Smooth muscle cell (in vitro differentiated cells): ENCODE results near the gene NSD1. TPM values are rescaled to one million over a fixed set of nuclear protein-coding genes. Genes with fewer than 3 reads are reported as not detected.

Source experiments
- DNase-seq: peaks from one replicate; lab custom pipeline; 2025; ENCODE audit not compliant: unreplicated experiment; lab: John Stamatoyannopoulos, UW
- H2AFZ ChIP-seq: fragments of 200-600 bp; sonication (generic); 2 replicates; pipeline ENCODE4 v1.6.0; 2016; ENCODE audit warnings: antibody characterized with exemption, low read depth, mild to moderate bottlenecking
- H3F3A ChIP-seq: fragments of 200-600 bp; sonication (generic); 2 replicates; pipeline ENCODE4 v1.6.0; 2017; ENCODE audit warnings: antibody characterized with exemption, low read depth
- H3K27ac ChIP-seq: fragments of 200-600 bp; sonication (generic); 2 replicates; pipeline ENCODE4 v1.5.1; 2016; ENCODE audit warnings: low read depth, mild to moderate bottlenecking
- H3K27me3 ChIP-seq: fragments of 200-600 bp; sonication (generic); 2 replicates; pipeline ENCODE4 v1.6.1; 2016; ENCODE audit warnings: low read depth, mild to moderate bottlenecking
- H3K36me3 ChIP-seq: fragments of 200-600 bp; sonication (generic); 2 replicates; pipeline ENCODE4 v1.5.1; 2016; ENCODE audit warnings: low read depth
- H3K4me1 ChIP-seq: fragments of 200-600 bp; sonication (generic); 2 replicates; pipeline ENCODE4 v1.5.1; 2016; ENCODE audit warnings: low read depth
- H3K4me2 ChIP-seq: fragments of 200-600 bp; sonication (generic); 2 replicates; pipeline ENCODE4 v1.6.0; 2016; ENCODE audit warnings: mild to moderate bottlenecking
- H3K4me3 ChIP-seq: fragments of 200-600 bp; sonication (generic); 2 replicates; pipeline ENCODE4 v1.5.1; 2016; ENCODE audit warnings: mild to moderate bottlenecking
- H3K79me2 ChIP-seq: fragments of 200-600 bp; sonication (generic); 2 replicates; pipeline ENCODE4 v1.6.0; 2016; ENCODE audit warnings: low read depth, mild to moderate bottlenecking
- H3K9ac ChIP-seq: fragments of 200-600 bp; sonication (generic); 2 replicates; pipeline ENCODE4 v1.6.0; 2016; ENCODE audit warnings: low read depth
- H3K9me3 ChIP-seq: fragments of 200-600 bp; sonication (generic); replicated peaks from 2 replicates; pipeline ENCODE4 v1.5.1; 2016; ENCODE audit warnings: low read depth
- H4K20me1 ChIP-seq: fragments of 200-600 bp; sonication (generic); 2 replicates; pipeline ENCODE4 v1.6.0; 2016; ENCODE audit warnings: low read depth
- WGBS: methylation state at CpG from one replicate; pipeline ENCODE4 v1.1.7; 2016; ENCODE audit warnings: low lambda C conversion rate; 5-methylcytosine and 5-hydroxymethylcytosine counted together
- polyA plus RNA-seq: library from polyadenylated mRNA; unstranded; fragments of >200 nt; fragmentation: Nextera tagmentation; extraction: Ambion mirVana; gene quantifications from 2 replicates; pipeline ENCODE4 v1.2.1, GENCODE V29; 2016
- total RNA-seq: library from RNA; depleted of rRNA; stranded (reverse); fragments of >200 nt; gene quantifications from 2 replicates; pipeline ENCODE4 v1.2.3, GENCODE V29; 2014
- TF ChIP-seq, protein P1 (sequence below): fragments of 200-600 bp; sonication (generic); IDR thresholded peaks from 2 replicates; pipeline ENCODE4 v1.5.1; 2017; ENCODE audit warnings: borderline replicate concordance, mild to moderate bottlenecking, antibody characterized with exemption; ENCODE audit not compliant: insufficient read depth, poor library complexity, severe bottlenecking

NSD1 gene
- total and polyA plus RNA-seq, 2 experiments from 2014 or later: 22.6 to 38.2 TPM

DNA sequence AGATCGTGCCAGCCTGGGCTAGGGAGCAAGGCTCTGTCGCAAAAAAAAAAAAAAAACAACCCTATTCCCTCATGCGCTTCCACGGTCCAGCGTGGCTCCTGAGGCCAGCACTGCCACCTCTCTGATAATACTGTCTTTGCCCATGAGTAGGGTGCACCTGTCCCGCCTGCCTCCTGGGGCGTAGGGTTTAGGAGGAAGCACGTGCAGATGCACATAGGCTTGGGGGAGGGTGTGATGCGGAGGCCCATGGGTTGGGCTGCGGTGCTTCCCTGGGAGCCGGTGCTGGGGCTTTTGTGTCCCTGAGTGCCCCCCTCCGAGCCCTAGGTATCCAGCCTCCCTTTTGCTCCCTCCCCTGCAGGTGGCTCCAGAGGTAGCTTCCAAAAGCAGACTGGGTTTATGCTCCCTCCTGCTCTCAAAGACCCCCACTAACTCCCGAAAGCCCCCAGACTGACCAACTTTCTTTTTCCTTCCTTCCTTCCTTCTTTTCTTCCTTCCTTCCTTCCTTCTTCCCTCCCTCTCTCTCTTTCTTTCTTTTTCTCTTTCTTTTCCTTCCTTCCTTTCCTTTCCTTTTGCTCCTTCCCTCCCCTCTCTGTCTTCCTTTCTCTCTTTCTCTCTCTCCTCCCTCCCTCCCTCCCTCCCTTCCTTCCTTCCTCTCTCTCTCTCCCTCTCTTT lies 34.0 kb upstream of the NSD1 start:
- Histone ChIP-seq H3K36me3 (no peaks in the 10 kb centered on the region), H3K9ac (no peak overlapping the region), H2AFZ (no peak overlapping the region), H3K27ac (no peak overlapping the region), H4K20me1 (no peaks in the 10 kb centered on the region), H3K4me2 (no peak overlapping the region), H3F3A (no peaks in the 10 kb centered on the region), H3K27me3 (no peaks in the 10 kb centered on the region), H3K9me3 (no peaks in the 10 kb centered on the region), H3K4me3 (no peak overlapping the region), H3K4me1 (peaks cover 3% of the 10 kb centered on the region), H3K79me2 (no peaks in the 10 kb centered on the region)
- no peak for DNase-seq
- TF ChIP-seq, protein P1, sequence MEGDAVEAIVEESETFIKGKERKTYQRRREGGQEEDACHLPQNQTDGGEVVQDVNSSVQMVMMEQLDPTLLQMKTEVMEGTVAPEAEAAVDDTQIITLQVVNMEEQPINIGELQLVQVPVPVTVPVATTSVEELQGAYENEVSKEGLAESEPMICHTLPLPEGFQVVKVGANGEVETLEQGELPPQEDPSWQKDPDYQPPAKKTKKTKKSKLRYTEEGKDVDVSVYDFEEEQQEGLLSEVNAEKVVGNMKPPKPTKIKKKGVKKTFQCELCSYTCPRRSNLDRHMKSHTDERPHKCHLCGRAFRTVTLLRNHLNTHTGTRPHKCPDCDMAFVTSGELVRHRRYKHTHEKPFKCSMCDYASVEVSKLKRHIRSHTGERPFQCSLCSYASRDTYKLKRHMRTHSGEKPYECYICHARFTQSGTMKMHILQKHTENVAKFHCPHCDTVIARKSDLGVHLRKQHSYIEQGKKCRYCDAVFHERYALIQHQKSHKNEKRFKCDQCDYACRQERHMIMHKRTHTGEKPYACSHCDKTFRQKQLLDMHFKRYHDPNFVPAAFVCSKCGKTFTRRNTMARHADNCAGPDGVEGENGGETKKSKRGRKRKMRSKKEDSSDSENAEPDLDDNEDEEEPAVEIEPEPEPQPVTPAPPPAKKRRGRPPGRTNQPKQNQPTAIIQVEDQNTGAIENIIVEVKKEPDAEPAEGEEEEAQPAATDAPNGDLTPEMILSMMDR: no peak
- WGBS: 66% methylated on average over 13 of the region's 13 CpGs

DNA sequence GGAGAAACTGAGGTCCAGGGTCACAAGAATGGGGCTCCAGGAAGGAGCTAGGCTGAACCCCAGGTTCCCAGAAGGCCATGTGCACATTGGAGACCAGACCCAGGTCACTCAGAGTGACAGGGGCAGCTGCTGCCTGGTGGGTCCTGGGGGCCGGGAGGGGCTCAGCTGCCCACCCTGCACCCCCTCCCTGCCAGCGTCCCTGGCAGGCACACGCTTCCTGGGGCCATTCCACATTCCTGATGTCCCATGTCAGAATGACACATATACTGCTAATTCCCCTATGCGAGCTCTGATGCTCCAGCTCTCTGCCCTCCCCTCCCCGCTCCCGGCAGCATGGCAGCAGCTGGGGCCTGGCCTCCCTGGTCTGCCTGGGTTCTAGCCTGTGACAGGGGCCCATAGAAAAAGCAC lies 32.9 kb upstream of the NSD1 start:
- no peaks in the 10 kb centered on the region for H3F3A ChIP-seq
- no peak overlapping the region for H3K4me2 ChIP-seq
- H3K4me3 ChIP-seq: no peak overlapping the region
- no peak overlapping the region for H3K9ac ChIP-seq
- TF ChIP-seq, protein P1: no peak
- H3K27ac ChIP-seq: no peak overlapping the region
- H4K20me1 ChIP-seq: no peaks in the 10 kb centered on the region
- no peak overlapping the region for H2AFZ ChIP-seq
- H3K4me1 ChIP-seq: no peaks in the 10 kb centered on the region
- no peaks in the 10 kb centered on the region for H3K36me3 ChIP-seq
- no peaks in the 10 kb centered on the region for H3K79me2 ChIP-seq
- DNase-seq: no peak
- no peaks in the 10 kb centered on the region for H3K27me3 ChIP-seq
- no peaks in the 10 kb centered on the region for H3K9me3 ChIP-seq
- 63% methylated on average over 4 of the region's 6 CpGs for WGBS

DNA sequence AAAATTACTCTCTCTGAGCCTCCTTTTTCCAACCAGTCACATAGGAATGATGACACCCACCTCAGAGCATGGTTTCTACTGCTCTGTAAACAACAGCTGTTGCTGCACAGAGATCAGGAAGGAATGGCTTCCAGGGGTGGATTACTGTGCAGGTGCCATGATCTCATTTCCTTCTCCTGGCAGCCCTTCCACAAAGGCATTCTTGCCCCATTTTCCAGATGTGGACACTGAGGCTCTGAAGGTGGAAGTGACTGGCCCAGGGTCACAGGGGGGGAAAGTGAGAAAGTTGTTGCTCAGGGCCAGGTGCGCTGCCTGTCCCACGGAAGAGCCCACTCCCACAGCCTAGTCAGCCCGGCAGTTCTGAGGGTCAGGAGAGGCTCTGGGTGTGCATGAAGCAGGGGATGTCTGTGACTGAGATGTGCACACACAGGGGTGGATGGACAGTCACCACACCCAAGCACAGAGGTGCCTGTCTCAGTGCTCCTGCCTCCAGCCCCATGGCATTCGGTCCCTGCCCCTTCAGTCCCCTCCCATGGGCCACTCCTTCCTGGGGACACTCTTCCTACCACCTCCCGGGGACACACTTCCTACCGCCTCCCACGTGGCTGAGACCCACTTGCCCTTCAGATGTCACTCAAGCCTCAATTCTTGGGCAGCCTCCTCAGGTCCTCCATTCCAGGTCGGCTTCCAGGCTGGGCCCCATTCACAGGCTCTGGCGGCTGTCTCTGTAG lies 29.9 kb upstream of the NSD1 start:
- 84% methylated on average over 8 of the region's 9 CpGs for WGBS
- Histone ChIP-seq H3K4me2 (no peak overlapping the region), H4K20me1 (no peaks in the 10 kb centered on the region), H3K36me3 (no peaks in the 10 kb centered on the region), H3F3A (no peaks in the 10 kb centered on the region), H3K4me3 (no peak overlapping the region), H3K27ac (no peak overlapping the region), H3K79me2 (no peaks in the 10 kb centered on the region), H2AFZ (no peak overlapping the region), H3K9me3 (no peaks in the 10 kb centered on the region), H3K9ac (no peak overlapping the region), H3K27me3 (no peaks in the 10 kb centered on the region), H3K4me1 (no peaks in the 10 kb centered on the region)
- no peak for DNase-seq
- TF ChIP-seq, protein P1: no peak
